HCT116 (cell line): Measurements from ENCODE around the gene CFD. TPM values are rescaled to one million over a fixed set of nuclear protein-coding genes. Genes with fewer than 3 reads are reported as not detected.

Experiments
- ATAC-seq: fragments of 200-7000 bp; cut with Tn5 transposase; 2 replicates; pipeline ENCODE4 v1.9.1; 2020; ENCODE audit warnings: mild to moderate bottlenecking, moderate library complexity
- BruUV-seq: library from RNA; stranded (reverse); fragments of 400-500 nt; replicated peaks from 2 replicates; lab custom pipeline; 2021; lab: Mats Ljungman, UMichigan
- CTCF ChIA-PET: fragments of 300-600 bp; sonication (Branson Sonifier 250); formaldehyde crosslinking; loops from one replicate; lab custom pipeline; 2021; ENCODE audit warnings: antibody characterized with exemption; lab: Charles Lee
- POLR2A ChIA-PET: fragments of 300-600, 350-600 bp; sonication (Branson Sonifier 250); formaldehyde crosslinking; loops from one replicate; lab custom pipeline; 2021; ENCODE audit warnings: antibody characterized with exemption; lab: Charles Lee
- RAD21 ChIA-PET, 2 experiments: fragments of 300-600 bp; sonication (Branson Sonifier 250); formaldehyde crosslinking; loops; one replicate each; lab custom pipeline; 2023; ENCODE audit warnings: low total read pairs in 2 of 2; ENCODE audit not compliant: uncharacterized antibody in 2 of 2, unreplicated experiment in 2 of 2, low non-redundant PET in 1 of 2; lab: Charles Lee
- DNase-seq: peaks from one replicate; pipeline ENCODE4 v3.0.0-alpha.2; 2010; ENCODE audit warnings: low read depth, low spot score
- H2AFZ ChIP-seq: fragments of 200-600 bp; shearing (Covaris generic), sonication (generic); 2 replicates; pipeline ENCODE4 v1.6.1; 2017; ENCODE audit warnings: low read depth, mixed run types, mixed read lengths, antibody characterized with exemption, low read length; ENCODE audit not compliant: poor library complexity, severe bottlenecking
- H3K27ac ChIP-seq: 2 replicates; pipeline ENCODE4 v1.5.1; 2012; ENCODE audit warnings: low read depth, low read length
- H3K27me3 ChIP-seq: fragments of 200-600 bp; sonication (generic); 2 replicates; pipeline ENCODE4 v1.6.1; 2016; ENCODE audit warnings: mixed run types, low read length, mixed read lengths; ENCODE audit not compliant: insufficient read depth
- H3K36me3 ChIP-seq, 2 experiments: fragments of 200-500 bp in 1 of 2; fragments of 200-600 bp in 1 of 2; sonication (Bioruptor generic) in 1 of 2; sonication (generic) in 1 of 2; 2 replicates each; pipeline versions ENCODE4 v1.5.1 to v1.6.1; 2014 to 2016; ENCODE audit warnings: low read length in 2 of 2, inconsistent platforms in 1 of 2, mixed read lengths in 1 of 2, mixed run types in 1 of 2; ENCODE audit not compliant: insufficient read depth in 2 of 2, control insufficient read depth in 1 of 2
- H3K4me1 ChIP-seq, 2 experiments: fragments of 200-600 bp in 1 of 2; sonication (generic) in 1 of 2; 2 replicates each; pipeline versions ENCODE4 v1.5.1 to v1.6.1; 2012 to 2017; ENCODE audit warnings: low read length in 2 of 2, inconsistent platforms in 1 of 2, mild to moderate bottlenecking in 1 of 2, mixed read lengths in 1 of 2, mixed run types in 1 of 2, moderate library complexity in 1 of 2; ENCODE audit not compliant: insufficient read depth in 2 of 2, control insufficient read depth in 1 of 2
- H3K4me2 ChIP-seq: fragments of 200-600 bp; sonication (generic); 2 replicates; pipeline ENCODE4 v1.6.1; 2017; ENCODE audit warnings: mixed run types, low read length, mixed read lengths
- H3K4me3 ChIP-seq, 2 experiments: fragments of 200-600 bp in 1 of 2; sonication (generic) in 1 of 2; replicated peaks in 1 of 2; 2 replicates each; pipeline ENCODE4 v1.5.1; 2011 to 2016; ENCODE audit warnings: low read length in 2 of 2, control low read depth in 1 of 2, low read depth in 1 of 2, mild to moderate bottlenecking in 1 of 2, mixed read lengths in 1 of 2, mixed run types in 1 of 2
- H3K79me2 ChIP-seq: fragments of 200-600 bp; sonication (generic); 2 replicates; pipeline ENCODE4 v1.6.1; 2017; ENCODE audit warnings: mild to moderate bottlenecking, mixed run types, low read length, moderate library complexity, mixed read lengths; ENCODE audit not compliant: insufficient read depth
- H3K9ac ChIP-seq: fragments of 200-600 bp; sonication (generic); 2 replicates; pipeline ENCODE4 v1.6.1; 2016; ENCODE audit warnings: low read length, mixed read lengths
- H3K9me2 ChIP-seq: fragments of 200-600 bp; sonication (generic), shearing (Covaris generic); 2 replicates; pipeline ENCODE4 v1.6.1; 2017; ENCODE audit warnings: mixed run types, mild to moderate bottlenecking, moderate library complexity; ENCODE audit not compliant: insufficient read depth
- H3K9me3 ChIP-seq, 2 experiments: fragments of 200-500 bp in 1 of 2; fragments of 200-600 bp in 1 of 2; sonication (Bioruptor generic) in 1 of 2; sonication (generic) in 1 of 2; 2 replicates each; pipeline ENCODE4 v1.6.1; 2014 to 2017; ENCODE audit warnings: low read length in 2 of 2, mixed read lengths in 2 of 2, inconsistent platforms in 1 of 2, low read depth in 1 of 2, mild to moderate bottlenecking in 1 of 2, mixed run types in 1 of 2, moderate library complexity in 1 of 2; ENCODE audit not compliant: control insufficient read depth in 1 of 2, insufficient read depth in 1 of 2
- H4K20me1 ChIP-seq: fragments of 200-600 bp; sonication (generic), shearing (Covaris generic); 2 replicates; pipeline ENCODE4 v1.6.1; 2017; ENCODE audit warnings: mixed run types, mild to moderate bottlenecking, moderate library complexity; ENCODE audit not compliant: insufficient read depth
- ELF1 ChIP-seq: IDR thresholded peaks from 2 replicates; pipeline ENCODE4 v1.6.1; 2012; ENCODE audit warnings: low read depth, borderline replicate concordance
- POLR2A ChIP-seq: IDR thresholded peaks from 2 replicates; pipeline ENCODE4 v1.7.0; 2011; ENCODE audit warnings: borderline replicate concordance; ENCODE audit not compliant: insufficient read depth, insufficient read length; ENCODE audit errors: extremely low read depth
- RAD21 ChIP-seq: IDR thresholded peaks from 2 replicates; pipeline ENCODE4 v1.6.1; 2012; ENCODE audit warnings: low read depth, mild to moderate bottlenecking
- TCF7L2 ChIP-seq: IDR thresholded peaks from 2 replicates; pipeline ENCODE4 v1.7.0; 2011; ENCODE audit warnings: borderline replicate concordance, inconsistent platforms; ENCODE audit not compliant: insufficient read depth, insufficient read length; ENCODE audit errors: extremely low read depth
- ZNF274 ChIP-seq: fragments of 200-500 bp; sonication (Bioruptor generic); IDR thresholded peaks from 2 replicates; pipeline ENCODE4 v1.6.1; 2014; ENCODE audit warnings: mild to moderate bottlenecking, low read depth, low read length, inconsistent platforms
- intact Hi-C: fragments of 100-400 bp; cut with micrococcal nuclease; formaldehyde crosslinking; loops from 2 replicates; pipeline ENCODE4 v1.10.0; 2022
- total RNA-seq: library from RNA; stranded (reverse); gene quantifications from one replicate; pipeline ENCODE4 v1.2.1, GENCODE V29; 2021; ENCODE audit not compliant: unreplicated experiment
- TF ChIP-seq, protein P1 (sequence below): IDR thresholded peaks from 2 replicates; pipeline ENCODE4 v1.6.1; 2012
- TF ChIP-seq, protein P2 (sequence below): IDR thresholded peaks from 2 replicates; pipeline ENCODE4 v1.6.1; 2011; ENCODE audit warnings: mild to moderate bottlenecking, low read length, moderate library complexity; ENCODE audit not compliant: insufficient replicate concordance; ENCODE audit errors: extremely low read depth

Gene CFD
- total RNA-seq, 1 experiment from 2014 or later = 80.2 TPM

DNA sequence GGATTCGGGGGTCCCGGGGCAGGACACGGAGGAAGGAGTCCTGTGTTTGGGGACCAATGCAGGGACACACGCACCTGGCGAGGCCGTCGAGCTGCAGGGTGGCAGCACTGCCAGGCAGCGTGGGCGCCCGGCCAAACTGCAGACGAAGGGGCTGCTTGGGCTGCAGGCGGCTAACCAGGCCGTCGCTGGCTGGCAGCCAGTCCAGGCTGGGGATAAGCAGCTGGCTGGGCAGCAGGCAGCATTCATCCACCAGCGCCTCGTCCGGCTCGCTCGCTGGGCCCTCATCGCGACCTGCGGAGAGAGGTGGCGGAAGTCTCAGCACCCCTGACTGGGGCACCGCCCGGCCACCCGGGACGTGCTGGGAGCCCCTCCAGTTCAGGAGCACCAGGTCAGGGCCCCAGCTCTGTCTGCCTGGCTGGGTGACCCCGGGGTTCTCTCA lies 11.5 kb downstream of the CFD start:
- Histone ChIP-seq H3K36me3 (peaks cover 5 to 15% of the 10 kb centered on the region in 2 experiments; a peak in 2 of 4 replicates), H3K4me1 (peaks cover 19 to 36% of the 10 kb centered on the region in 2 experiments), H3K79me2 (no peaks in the 10 kb centered on the region), H3K4me2 (no peak overlapping the region), H3K27me3 (no peaks in the 10 kb centered on the region), H3K9me2 (no peaks in the 10 kb centered on the region), H3K27ac (no peak overlapping the region), H3K4me3 (no peak overlapping the region), H2AFZ (no peak overlapping the region), H3K9me3 (no peaks in the 10 kb centered on the region), H3K9ac (no peak overlapping the region), H4K20me1 (no peaks in the 10 kb centered on the region)
- ChIA-PET RAD21 (no interaction called here), POLR2A (no interaction called here), CTCF (no interaction called here)
- TF ChIP-seq ZNF274 (no peak), TCF7L2 (no peak), ELF1 (no peak), POLR2A (no peak), RAD21 (no peak)
- TF ChIP-seq, protein P1, sequence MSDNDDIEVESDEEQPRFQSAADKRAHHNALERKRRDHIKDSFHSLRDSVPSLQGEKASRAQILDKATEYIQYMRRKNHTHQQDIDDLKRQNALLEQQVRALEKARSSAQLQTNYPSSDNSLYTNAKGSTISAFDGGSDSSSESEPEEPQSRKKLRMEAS = no peak
- TF ChIP-seq, protein P2, sequence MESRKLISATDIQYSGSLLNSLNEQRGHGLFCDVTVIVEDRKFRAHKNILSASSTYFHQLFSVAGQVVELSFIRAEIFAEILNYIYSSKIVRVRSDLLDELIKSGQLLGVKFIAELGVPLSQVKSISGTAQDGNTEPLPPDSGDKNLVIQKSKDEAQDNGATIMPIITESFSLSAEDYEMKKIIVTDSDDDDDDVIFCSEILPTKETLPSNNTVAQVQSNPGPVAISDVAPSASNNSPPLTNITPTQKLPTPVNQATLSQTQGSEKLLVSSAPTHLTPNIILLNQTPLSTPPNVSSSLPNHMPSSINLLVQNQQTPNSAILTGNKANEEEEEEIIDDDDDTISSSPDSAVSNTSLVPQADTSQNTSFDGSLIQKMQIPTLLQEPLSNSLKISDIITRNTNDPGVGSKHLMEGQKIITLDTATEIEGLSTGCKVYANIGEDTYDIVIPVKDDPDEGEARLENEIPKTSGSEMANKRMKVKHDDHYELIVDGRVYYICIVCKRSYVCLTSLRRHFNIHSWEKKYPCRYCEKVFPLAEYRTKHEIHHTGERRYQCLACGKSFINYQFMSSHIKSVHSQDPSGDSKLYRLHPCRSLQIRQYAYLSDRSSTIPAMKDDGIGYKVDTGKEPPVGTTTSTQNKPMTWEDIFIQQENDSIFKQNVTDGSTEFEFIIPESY = no peak
- ATAC-seq (no peak), DNase-seq (no peak)
- intact Hi-C loops = no loop called here
- BruUV-seq = no TSS peak
